ENCODE measurements around the gene LLCFC1.

DNA sequence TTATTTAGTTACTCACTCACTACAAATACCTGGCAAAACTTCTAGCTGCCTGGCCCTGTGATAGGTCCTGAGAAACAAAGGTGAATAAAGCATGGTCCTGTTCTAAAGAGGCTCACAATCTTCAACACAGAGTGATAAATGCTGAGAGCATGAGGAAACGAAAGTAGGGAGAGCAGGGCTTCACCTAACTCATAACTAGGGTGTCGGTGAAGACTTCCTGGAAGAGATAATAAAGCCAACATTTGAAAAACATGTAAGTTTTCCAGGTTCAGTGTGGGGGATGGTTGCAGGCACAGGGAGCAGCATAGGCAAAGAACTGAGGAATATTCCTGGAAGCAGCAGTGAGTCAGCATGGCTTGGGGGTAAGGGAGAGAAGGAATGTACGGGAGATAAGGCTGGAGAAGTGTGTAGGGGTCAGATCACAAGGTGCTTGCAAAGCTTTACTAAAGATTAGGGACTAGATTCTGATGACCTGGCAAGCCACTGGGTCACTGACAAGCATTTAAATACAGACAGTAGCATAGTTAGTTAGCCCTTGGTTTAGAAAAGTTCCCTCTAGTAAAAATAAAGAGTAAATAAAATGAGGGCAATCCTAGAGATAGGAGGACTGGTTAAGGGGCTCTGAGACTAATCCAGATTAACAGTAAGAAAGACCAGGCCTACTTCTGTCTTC, 17.8 kb downstream of the LLCFC1 start:
- TF ChIP-seq GATA2 (IDR thresholded peaks at IDR 0.05; ENCODE audit: low read depth, low read length) (no peak), GATA3 (IDR thresholded peaks at IDR 0.05; ENCODE audit: low read depth, low read length) (no peak)

Data from SH-SY5Y (cell line).